Activated CD4-positive, alpha-beta T cell treated with anti-CD3 and anti-CD28 coated beads for 48 hours (primary cell): ENCODE results near the gene TMEM233.

Source experiments
- DNase-seq: peaks from one replicate; pipeline ENCODE4 v3.0.0-alpha.2; 2020

Gene TMEM233

GRCh38 chr12:119660076-119660475, 66.5 kb downstream of the TMEM233 start:
- DNase-seq: no peak

GRCh38 chr12:119661882-119662281, 68.3 kb downstream of the TMEM233 start:
- DNase-seq: no peak

GRCh38 chr12:119664642-119665041, 71.1 kb downstream of the TMEM233 start:
- no peak for DNase-seq

- DNase-seq: no peak
Measured at GRCh38 chr12:119665164-119665929, 71.8 kb downstream of the TMEM233 start.

- DNase-seq: no peak
Measured at GRCh38 chr12:119666226-119666795, 72.7 kb downstream of the TMEM233 start.

- DNase-seq: no peak
Measured at GRCh38 chr12:119666900-119667576, 73.5 kb downstream of the TMEM233 start.

- DNase-seq: peak; percentile 97
Measured at GRCh38 chr12:119667577-119668323, 74.2 kb downstream of the TMEM233 start, which contains the start of gene PRKAB1. TSS of gene PRKAB1 (plus strand) at chr12:119668133. CDS start at chr12:119668245, 112 bp downstream.

GRCh38 chr12:119668324-119668841, 74.8 kb downstream of the TMEM233 start:
- no peak for DNase-seq

GRCh38 chr12:119669744-119670472, 76.3 kb downstream of the TMEM233 start:
- no peak for DNase-seq

- DNase-seq: no peak
Measured at GRCh38 chr12:119671070-119671469, 77.5 kb downstream of the TMEM233 start.

GRCh38 chr12:119672194-119672593, 78.6 kb downstream of the TMEM233 start:
- no peak for DNase-seq

GRCh38 chr12:119673634-119674033, 80.1 kb downstream of the TMEM233 start:
- no peak for DNase-seq

GRCh38 chr12:119674560-119674959, 81.0 kb downstream of the TMEM233 start:
- no peak for DNase-seq

GRCh38 chr12:119676022-119676421, 82.4 kb downstream of the TMEM233 start:
- no peak for DNase-seq

- DNase-seq: no peak
Measured at GRCh38 chr12:119676573-119676972, 83.0 kb downstream of the TMEM233 start.

- no peak for DNase-seq
Measured at GRCh38 chr12:119678459-119678858, 84.9 kb downstream of the TMEM233 start.

GRCh38 chr12:119679081-119679480, 85.5 kb downstream of the TMEM233 start:
- no peak for DNase-seq

- no peak for DNase-seq
Measured at GRCh38 chr12:119679490-119679889, 85.9 kb downstream of the TMEM233 start.

GRCh38 chr12:119681111-119681510, 87.5 kb downstream of the TMEM233 start:
- no peak for DNase-seq

GRCh38 chr12:119681728-119682638, 88.4 kb downstream of the TMEM233 start:
- DNase-seq: peak; percentile 15

GRCh38 chr12:119682639-119683252, 89.2 kb downstream of the TMEM233 start:
- no peak for DNase-seq
